K562 (cell line): ENCODE results near the gene LAMB1. TPM values are rescaled to one million over a fixed set of nuclear protein-coding genes. Genes with fewer than 3 reads are reported as not detected.

ENCODE experiments used
- AFF1 ChIP-seq, 2 experiments: fragments of 450-650 bp; IDR thresholded peaks; 2 replicates each; pipeline ENCODE4 v1.6.1; 2018; ENCODE audit warnings: mild to moderate bottlenecking in 2 of 2, low read depth in 1 of 2; ENCODE audit not compliant: partially characterized antibody in 2 of 2
- CCAR2 ChIP-seq: fragments of 200-400 bp; formaldehyde crosslinking; IDR thresholded peaks from 2 replicates; pipeline ENCODE4 v1.6.1; 2017; ENCODE audit warnings: mild to moderate bottlenecking, low read depth, low read length
- DIDO1 ChIP-seq: fragments of 450-650 bp; IDR thresholded peaks from 2 replicates; pipeline ENCODE4 v1.6.1; 2016; ENCODE audit warnings: low read depth, missing biosample characterization, missing genetic modification characterization
- E4F1 ChIP-seq: fragments of 250-450 bp; sonication (Bioruptor Pico); IDR thresholded peaks from 2 replicates; pipeline ENCODE4 v1.5.0; 2021; ENCODE audit warnings: mild to moderate bottlenecking, borderline replicate concordance
- FOXK2 ChIP-seq, 2 experiments: fragments of 450-650 bp; IDR thresholded peaks in 1 of 2; conservative IDR thresholded peaks in 1 of 2; 2 replicates each; pipeline ENCODE4 v1.6.1; 2016; ENCODE audit warnings: low read depth in 2 of 2, mild to moderate bottlenecking in 1 of 2
- NCOA2 ChIP-seq, 2 experiments: fragments of 450-650 bp; IDR thresholded peaks; 2 replicates each; pipeline ENCODE4 v1.6.1; 2018; ENCODE audit warnings: mild to moderate bottlenecking in 2 of 2, moderate library complexity in 1 of 2; ENCODE audit not compliant: partially characterized antibody in 2 of 2
- PBX2 ChIP-seq, 2 experiments: IDR thresholded peaks in 1 of 2; conservative IDR thresholded peaks in 1 of 2; 2 replicates each; pipeline ENCODE4 v1.6.1; 2016; ENCODE audit warnings: low read depth in 2 of 2, mild to moderate bottlenecking in 1 of 2, missing compliant biosample characterization in 1 of 2, missing genetic modification characterization in 1 of 2, moderate library complexity in 1 of 2
- PML ChIP-seq: IDR thresholded peaks from 2 replicates; pipeline ENCODE4 v1.6.1; 2012; ENCODE audit warnings: low read length, inconsistent platforms
- PTRF ChIP-seq: fragments of 450-650 bp; IDR thresholded peaks from 2 replicates; pipeline ENCODE4 v1.6.1; 2016; ENCODE audit warnings: mild to moderate bottlenecking, missing genetic modification characterization, missing compliant biosample characterization
- RB1 ChIP-seq: fragments of 450-650 bp; IDR thresholded peaks from 2 replicates; pipeline ENCODE4 v1.6.1; 2017; ENCODE audit warnings: low read depth, mild to moderate bottlenecking
- SIN3B ChIP-seq: fragments of 450-650 bp; IDR thresholded peaks from 2 replicates; pipeline ENCODE4 v1.6.1; 2017; ENCODE audit warnings: low read depth, mild to moderate bottlenecking, moderate library complexity
- SRSF9 ChIP-seq: fragments of 200-400 bp; formaldehyde crosslinking; IDR thresholded peaks from 2 replicates; pipeline ENCODE4 v1.6.1; 2017; ENCODE audit warnings: low read depth, low read length, borderline replicate concordance
- TEAD2 ChIP-seq: fragments of 450-650 bp; IDR thresholded peaks from 2 replicates; pipeline ENCODE4 v1.6.1; 2016; ENCODE audit warnings: missing genetic modification characterization, control low read depth, missing compliant biosample characterization
- ZFP91 ChIP-seq: sonication (generic); formaldehyde crosslinking; IDR thresholded peaks from 2 replicates; pipeline ENCODE4 v1.8.0; 2022; ENCODE audit warnings: mild to moderate bottlenecking, missing genetic modification reagents
- polyA plus RNA-seq, 8 experiments: library from polyadenylated mRNA; depleted of rRNA in 4 of 8; stranded (reverse) in 5 of 8; unstranded in 3 of 8; fragments of >200 nt; fragmentation: Nextera tagmentation in 2 of 8; fragmentation: Illumina TruSeq in 1 of 8; extraction: Ambion mirVana in 2 of 8; extraction: Trizol in 1 of 8; gene quantifications; 2 replicates each; pipeline versions ENCODE4 v1.2.1 to v1.2.3, GENCODE V29; 2011 to 2014; ENCODE audit warnings: inconsistent platforms in 1 of 8, missing spikeins in 1 of 8
- total RNA-seq, 7 experiments: library from RNA; depleted of rRNA in 6 of 7; stranded (reverse); fragments of >200 nt in 6 of 7; fragmentation: Illumina TruSeq in 2 of 7; extraction: Trizol in 2 of 7; gene quantifications; 2 replicates each; pipeline versions ENCODE4 v1.2.1 to v1.2.3, GENCODE V29; 2011 to 2021; ENCODE audit warnings: low replicate concordance in 1 of 7

Gene LAMB1
- total and polyA plus RNA-seq, 9 of the 15 experiments (the other 6 are each of a cell fraction or from before 2014, with no cell fraction given): 6.0 to 17.7 (median 12.3) TPM

GRCh38 chr7:108012499-108013430, 9.8 kb upstream of the LAMB1 start (continued):
- TF ChIP-seq ZFP91 (CRISPR knock-in tag): no peak
- TF ChIP-seq AFF1 (IDR thresholded peaks at IDR 0.05; ENCODE audit: low read depth in 1 of 2, partially characterized antibody in 2 of 2): peak; percentile 58 to 87
- no peak for TF ChIP-seq DIDO1 (tag)
- TF ChIP-seq CCAR2: no peak
- no peak for TF ChIP-seq SRSF9
- peak; percentile 81 for TF ChIP-seq PML
- no peak for TF ChIP-seq PTRF (tag)
- no peak for TF ChIP-seq PBX2 (CRISPR knock-in tag; IDR thresholded peaks at IDR 0.05; ENCODE audit: low read depth)
- peak; percentile 63; the same call in 1 of the 2 replicates for TF ChIP-seq PBX2 (tag; conservative IDR thresholded peaks at IDR 0.05; ENCODE audit: low read depth)
- TF ChIP-seq TEAD2: peak; percentile 12; the same call in 1 of the 2 replicates
- no peak for TF ChIP-seq SIN3B
- TF ChIP-seq RB1: no peak
- peak; percentile 85 to 90 for TF ChIP-seq FOXK2 (conservative IDR thresholded peaks at IDR 0.05 in 1 of 2, IDR thresholded peaks at IDR 0.05 in 1 of 2; ENCODE audit: low read depth in 2 of 2)
- no peak for TF ChIP-seq E4F1 (CRISPR knock-in tag)
- TF ChIP-seq NCOA2 (IDR thresholded peaks at IDR 0.05; ENCODE audit: partially characterized antibody in 2 of 2): peak; percentile 66 to 69
